ENCODE data around the gene TRIM2. TPM values are rescaled to one million over a fixed set of nuclear protein-coding genes. Genes with fewer than 3 reads are reported as not detected.

Gene TRIM2
- total RNA-seq, 4 donors from 2014 or later: 2.6 to 7.2 (median 3.8) TPM

DNA sequence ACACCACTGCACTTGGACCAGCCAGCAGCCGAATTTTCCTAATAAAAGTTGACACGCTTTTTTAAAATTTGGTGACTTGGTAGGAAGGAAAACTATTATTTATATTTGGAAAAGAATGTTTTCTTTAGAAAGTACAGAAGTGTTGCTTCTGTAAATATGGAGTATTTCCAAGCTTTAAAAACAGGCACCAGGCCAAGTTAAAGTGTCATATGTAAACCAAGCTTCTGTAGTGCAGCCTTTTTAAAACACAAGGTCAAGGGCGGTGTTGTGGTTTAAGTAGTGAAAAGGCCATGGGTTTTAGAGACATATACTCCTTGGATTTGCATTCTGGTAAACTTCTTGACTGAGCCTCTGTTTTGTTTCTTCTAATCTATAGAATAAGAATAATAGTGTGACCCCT, 62.7 kb downstream of the TRIM2 start:
- intact Hi-C loops (cut with DNase I; ENCODE audit: low total_unique reads) (no loop called here), in situ Hi-C loops (cut with MboI; ENCODE audit: low sequenced_read_pairs in 4 of 4) (no loop called here)
- no peak overlapping the region for H3K27ac ChIP-seq
- H3K4me3 ChIP-seq: no peak overlapping the region
- H3K9me3 ChIP-seq: no peaks in the 10 kb centered on the region
- ATAC-seq (no peak), DNase-seq (no peak)
- no peaks in the 10 kb centered on the region for H3K36me3 ChIP-seq
- H3K27me3 ChIP-seq: no peaks in the 10 kb centered on the region
- H3K4me1 ChIP-seq: peaks cover 0 to 3% of the 10 kb centered on the region in 2 donors
- TF ChIP-seq CTCF (IDR thresholded peaks at IDR 0.05 in 4 of 5, conservative IDR thresholded peaks at IDR 0.05 in 1 of 5): no peak
- no peak for TF ChIP-seq POLR2A (IDR thresholded peaks at IDR 0.05)

GRCh38 chr4:153267890-153268289, 63.6 kb downstream of the TRIM2 start:
- intact Hi-C loops (cut with DNase I; ENCODE audit: low total_unique reads): no loop called here
- Histone ChIP-seq H3K27ac (no peak overlapping the region), H3K9me3 (no peaks in the 10 kb centered on the region), H3K27me3 (no peaks in the 10 kb centered on the region), H3K4me3 (no peak overlapping the region), H3K4me1 (peaks cover 0 to 3% of the 10 kb centered on the region in 2 donors), H3K36me3 (no peaks in the 10 kb centered on the region)
- no peak for ATAC-seq
- no peak for DNase-seq
- no peak for TF ChIP-seq POLR2A (IDR thresholded peaks at IDR 0.05)
- in situ Hi-C loops (cut with MboI; ENCODE audit: low sequenced_read_pairs in 4 of 4): no loop called here

GRCh38 chr4:153268295-153268694, 64.1 kb downstream of the TRIM2 start:
- H3K4me1 ChIP-seq: peaks cover 0 to 3% of the 10 kb centered on the region in 2 donors
- H3K27me3 ChIP-seq: no peaks in the 10 kb centered on the region
- no peaks in the 10 kb centered on the region for H3K36me3 ChIP-seq
- no peak for DNase-seq
- in situ Hi-C loops (cut with MboI; ENCODE audit: low sequenced_read_pairs in 4 of 4) (no loop called here), intact Hi-C loops (cut with DNase I; ENCODE audit: low total_unique reads) (no loop called here)
- H3K27ac ChIP-seq: no peak overlapping the region
- ATAC-seq: no peak
- TF ChIP-seq POLR2A (IDR thresholded peaks at IDR 0.05): no peak
- no peak for TF ChIP-seq CTCF (IDR thresholded peaks at IDR 0.05 in 4 of 5, conservative IDR thresholded peaks at IDR 0.05 in 1 of 5)
- H3K4me3 ChIP-seq: no peak overlapping the region
- H3K9me3 ChIP-seq: no peaks in the 10 kb centered on the region

DNA sequence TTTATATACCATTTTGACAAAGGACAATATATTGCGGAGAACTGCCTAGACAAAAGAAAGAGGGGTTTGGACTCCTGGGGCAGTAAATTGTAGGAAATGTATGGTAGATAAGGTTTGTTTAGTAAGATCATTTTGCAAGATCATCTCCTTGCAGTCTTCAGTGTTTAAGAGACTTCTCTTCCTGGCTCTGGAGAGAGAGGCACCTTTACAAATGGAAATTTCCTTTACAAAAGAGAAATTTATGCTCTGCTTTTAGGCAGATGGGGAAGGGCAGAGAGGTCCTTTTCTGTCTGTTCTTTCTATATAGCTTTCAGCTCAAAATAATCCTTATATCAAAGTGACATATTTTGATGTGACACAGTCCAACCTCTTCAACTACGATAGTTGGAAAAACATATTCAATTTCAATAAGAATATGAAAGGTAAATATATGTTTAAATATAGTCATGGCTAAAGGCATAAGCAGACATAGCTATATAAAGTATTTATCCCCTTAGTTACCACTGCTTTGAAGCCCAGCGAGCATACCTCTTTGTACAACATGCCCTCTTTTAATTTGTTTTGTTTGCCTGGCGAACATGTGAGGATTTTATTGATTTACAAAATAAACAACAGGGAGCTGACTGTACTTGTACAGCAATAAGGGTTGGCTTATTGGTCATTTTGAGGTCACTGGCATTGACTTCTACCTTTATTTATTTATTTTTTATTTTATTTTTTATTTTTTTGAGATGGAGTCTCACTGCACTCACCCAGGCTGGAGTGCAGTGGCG, 65.2 kb downstream of the TRIM2 start:
- ATAC-seq (no peak), DNase-seq (no peak)
- TF ChIP-seq POLR2A (IDR thresholded peaks at IDR 0.05): no peak
- TF ChIP-seq CTCF (IDR thresholded peaks at IDR 0.05 in 4 of 5, conservative IDR thresholded peaks at IDR 0.05 in 1 of 5): no peak
- intact Hi-C loops (cut with DNase I; ENCODE audit: low total_unique reads): no loop called here
- H3K27ac ChIP-seq: no peak overlapping the region
- peaks cover 0 to 3% of the 10 kb centered on the region in 2 donors for H3K4me1 ChIP-seq
- H3K27me3 ChIP-seq: no peaks in the 10 kb centered on the region
- in situ Hi-C loops (cut with MboI; ENCODE audit: low sequenced_read_pairs in 4 of 4): no loop called here
- no peaks in the 10 kb centered on the region for H3K36me3 ChIP-seq
- no peak overlapping the region for H3K4me3 ChIP-seq
- no peaks in the 10 kb centered on the region for H3K9me3 ChIP-seq

DNA sequence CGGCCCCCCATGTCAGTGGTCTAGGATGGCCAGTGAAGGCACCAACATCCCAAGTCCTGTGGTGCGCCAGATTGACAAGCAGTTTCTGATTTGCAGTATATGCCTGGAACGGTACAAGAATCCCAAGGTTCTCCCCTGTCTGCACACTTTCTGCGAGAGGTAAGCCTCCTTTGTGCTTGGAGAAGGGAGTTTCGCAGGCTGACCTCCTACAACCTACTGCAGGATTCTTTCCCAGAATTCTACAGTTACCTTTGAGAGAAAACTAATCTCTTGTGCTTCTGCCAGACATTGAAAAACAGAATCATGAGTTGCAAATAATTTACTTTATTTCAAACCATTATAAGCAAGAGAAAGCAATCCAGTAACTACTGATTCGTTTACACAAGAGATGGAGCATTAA, 66.1 kb downstream of the TRIM2 start:
- H3K9me3 ChIP-seq: no peaks in the 10 kb centered on the region
- H3K36me3 ChIP-seq: no peaks in the 10 kb centered on the region
- intact Hi-C loops (cut with DNase I; ENCODE audit: low total_unique reads): no loop called here
- DNase-seq: no peak
- H3K4me3 ChIP-seq: no peak overlapping the region
- H3K27me3 ChIP-seq: no peaks in the 10 kb centered on the region
- H3K27ac ChIP-seq: no peak overlapping the region
- ATAC-seq: no peak
- in situ Hi-C loops (cut with MboI; ENCODE audit: low sequenced_read_pairs in 4 of 4): no loop called here
- peaks cover 0 to 3% of the 10 kb centered on the region in 2 donors for H3K4me1 ChIP-seq
- TF ChIP-seq CTCF (IDR thresholded peaks at IDR 0.05 in 4 of 5, conservative IDR thresholded peaks at IDR 0.05 in 1 of 5): no peak
- TF ChIP-seq POLR2A (IDR thresholded peaks at IDR 0.05): no peak
